ENCODE data around the gene ANKRD28. TPM values are rescaled to one million over a fixed set of nuclear protein-coding genes. Genes with fewer than 3 reads are reported as not detected.
A peak's percentile ranks its signal among the peaks of the same experiment; 100 is the strongest.
"Not testable (repeated sequence)": the region's sequence is repeated elsewhere in the genome, so short reads cannot be mapped to it uniquely, and the experiment has no call there.

Gene ANKRD28
- polyA plus RNA-seq (2012; ENCODE audit: insufficient read depth, insufficient read length) = 54.6 TPM

DNA sequence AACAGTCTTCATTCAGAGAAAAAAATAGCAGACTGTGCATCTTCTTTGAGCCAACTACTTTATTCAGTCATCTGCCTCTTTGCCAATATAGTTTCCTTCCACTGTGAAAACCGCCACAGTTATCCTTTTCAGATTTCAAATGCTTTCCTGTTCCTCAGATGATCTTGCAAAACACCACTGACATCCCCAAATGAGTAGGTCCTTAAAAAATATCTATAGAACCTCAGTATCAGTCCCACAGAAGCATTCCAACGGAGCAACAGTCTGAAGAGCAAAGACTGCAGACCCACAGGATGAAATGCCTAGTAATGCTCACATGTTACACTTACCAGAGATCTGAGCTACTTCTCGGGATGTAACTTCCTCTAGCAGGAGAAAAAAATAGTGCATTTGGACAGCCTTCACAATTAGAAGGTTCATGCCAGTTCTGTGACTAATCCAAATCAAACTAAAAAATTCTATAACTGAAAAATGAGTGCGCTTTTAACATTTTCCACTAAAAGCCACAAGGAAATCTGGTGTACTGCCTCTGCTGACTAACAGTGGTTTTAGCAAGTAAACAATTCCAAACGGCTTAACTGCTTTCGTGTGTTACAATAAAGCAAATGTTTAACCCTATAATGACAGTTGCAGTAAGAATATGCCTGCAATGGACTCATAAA is at the start of gene ANKRD28:
Gene ANKRD28 (minus strand): TSS at position 338 of the 662 bp plus-strand sequence. CDS start 1,458 bp downstream, outside the sequence.
- H3K4me3 ChIP-seq (ENCODE audit: low read length) = peak within 1 kb of the TSS; percentile 50
- DNase-seq (ENCODE audit: low read depth, low spot score) = peak; percentile 83

DNA sequence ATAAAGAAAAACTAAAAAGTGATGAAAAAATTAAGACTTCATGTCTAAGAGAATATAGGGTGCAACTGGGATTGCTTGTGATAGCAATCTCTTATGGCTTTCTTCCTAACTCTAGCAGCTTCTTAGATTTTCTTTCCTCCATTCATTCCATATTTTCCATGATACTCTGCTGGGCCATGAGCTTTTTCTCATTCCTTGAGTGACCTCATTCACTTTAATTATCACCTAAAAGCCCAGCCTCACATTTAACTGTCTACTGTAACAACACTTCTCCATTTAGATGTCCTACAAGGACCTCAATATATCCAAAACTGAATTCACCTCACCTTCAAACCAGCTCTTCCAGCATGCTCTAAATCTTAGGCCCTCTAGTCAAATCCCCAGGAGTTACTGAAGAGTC is 49.5 kb upstream of the ANKRD28 start:
- no peak overlapping the region for H3K4me3 ChIP-seq (ENCODE audit: low read length)
- DNase-seq (ENCODE audit: low read depth, low spot score) = no peak

- H3K4me3 ChIP-seq (ENCODE audit: low read length) = no peak overlapping the region
These were observed 48.8 kb upstream of the ANKRD28 start for GRCh38 chr3:15846606-15847005.

DNA sequence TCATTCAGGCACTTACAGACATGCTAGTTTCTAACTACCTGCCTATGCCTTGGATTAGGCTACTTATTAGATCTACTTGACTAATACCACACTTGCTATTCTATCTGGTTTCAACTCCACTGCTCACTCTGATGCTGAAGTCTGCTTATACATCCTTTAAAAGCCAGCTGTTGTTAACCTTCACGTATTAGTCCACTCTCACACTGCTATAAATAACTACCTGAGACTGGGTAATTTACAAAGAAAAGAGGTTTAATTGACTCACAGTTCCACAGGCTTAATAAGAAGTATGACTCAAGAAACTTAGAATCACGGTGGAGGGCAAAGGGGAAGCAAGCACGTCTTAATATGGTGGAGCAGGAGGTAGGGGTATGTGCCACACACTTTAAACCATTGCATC is 47.7 kb upstream of the ANKRD28 start:
- no peak overlapping the region for H3K4me3 ChIP-seq (ENCODE audit: low read length)
- DNase-seq (ENCODE audit: low read depth, low spot score) = no peak

More at GRCh38 chr3:15846606-15847005, 48.8 kb upstream of the ANKRD28 start:
- DNase-seq (ENCODE audit: low read depth, low spot score) = no peak

- no peak overlapping the region for H3K4me3 ChIP-seq (ENCODE audit: low read length)
- no peak for DNase-seq (ENCODE audit: low read depth, low spot score)
These were observed 47.1 kb upstream of the ANKRD28 start for GRCh38 chr3:15844889-15845288.

GRCh38 chr3:15841091-15841973 is 43.6 kb upstream of the ANKRD28 start:
- DNase-seq (ENCODE audit: low read depth, low spot score); H3K4me3 ChIP-seq (ENCODE audit: low read length): not testable (repeated sequence)

DNA sequence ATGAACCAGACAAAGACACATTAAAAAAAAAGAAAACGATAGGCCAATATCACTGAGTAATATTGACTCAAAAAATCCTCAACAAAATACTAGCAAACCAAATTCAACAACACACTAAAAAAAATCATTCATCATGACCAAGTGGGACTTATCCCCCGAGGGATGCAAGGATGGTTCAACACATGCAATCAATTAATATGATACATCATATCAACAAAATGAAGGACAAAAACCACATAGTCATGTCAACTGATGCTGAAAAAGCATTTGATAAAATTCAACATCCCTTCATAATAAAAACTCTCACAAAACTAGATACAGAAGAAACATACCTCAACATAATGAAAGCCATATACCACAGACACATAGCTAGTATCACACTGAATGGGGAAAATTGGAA is 41.8 kb upstream of the ANKRD28 start:
- no peak overlapping the region for H3K4me3 ChIP-seq (ENCODE audit: low read length)
- DNase-seq (ENCODE audit: low read depth, low spot score) = no peak

DNA sequence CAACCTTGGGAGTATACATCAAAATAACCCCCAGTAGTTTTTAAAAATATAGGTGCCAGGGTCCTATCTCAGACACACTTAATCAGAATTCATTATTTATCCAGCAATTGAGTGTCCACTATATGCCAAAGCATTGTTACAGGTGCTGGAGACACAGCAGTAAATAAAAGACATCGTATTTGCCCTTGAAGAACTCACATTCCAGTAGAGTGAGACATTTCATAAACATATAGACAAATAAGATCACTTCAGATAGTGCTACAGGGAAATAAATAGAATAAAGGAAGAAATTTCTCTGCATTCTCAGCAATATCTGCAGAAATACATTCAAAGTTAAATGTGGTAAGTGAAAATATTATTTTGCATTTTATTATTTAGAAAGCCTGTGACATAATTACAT is 34.1 kb upstream of the ANKRD28 start:
- DNase-seq (ENCODE audit: low read depth, low spot score) = no peak

DNA sequence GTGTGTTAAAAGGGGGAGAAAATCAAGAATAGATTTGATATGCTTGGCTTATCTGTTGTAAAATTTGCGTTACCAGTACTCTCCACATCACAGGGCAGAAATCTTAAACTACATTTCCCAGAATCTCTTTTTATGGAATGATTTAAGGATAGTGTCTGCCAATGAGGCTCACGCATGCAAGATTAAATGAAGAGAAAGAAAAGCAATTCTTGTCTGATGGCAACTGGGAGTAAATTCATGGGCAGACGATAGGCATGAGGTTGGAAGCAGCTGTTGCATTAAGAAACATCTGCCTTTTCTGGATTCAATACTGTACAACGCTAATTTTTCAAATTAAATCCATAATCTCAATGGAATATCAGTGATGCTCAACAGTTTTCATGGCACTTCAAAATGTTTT is 27.2 kb upstream of the ANKRD28 start:
- no peak for DNase-seq (ENCODE audit: low read depth, low spot score)

More for the DNA sequence above, 34.1 kb upstream of the ANKRD28 start:
- no peak overlapping the region for H3K4me3 ChIP-seq (ENCODE audit: low read length)

DNA sequence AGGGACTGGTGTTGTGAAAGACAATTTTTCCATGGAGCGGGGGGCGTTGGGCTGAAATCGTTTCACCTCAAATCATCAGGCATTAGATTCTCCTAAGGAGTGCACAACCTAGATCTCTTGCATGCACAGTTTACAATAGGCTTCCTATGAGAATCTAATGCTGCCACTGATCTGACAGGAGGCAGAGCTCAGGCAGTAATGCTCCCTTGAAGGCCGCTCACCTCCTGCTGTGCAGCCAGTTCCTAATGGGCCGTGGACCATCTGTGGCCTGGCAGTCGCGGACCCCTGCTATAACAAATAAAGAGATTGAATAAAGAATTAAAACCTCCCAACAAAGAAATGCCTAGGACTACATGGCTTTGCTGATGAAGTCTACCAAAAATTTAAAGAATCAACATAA is 25.3 kb upstream of the ANKRD28 start:
- DNase-seq (ENCODE audit: low read depth, low spot score) = no peak
- no peak overlapping the region for H3K4me3 ChIP-seq (ENCODE audit: low read length)

More for the DNA sequence above, 27.2 kb upstream of the ANKRD28 start:
- no peak overlapping the region for H3K4me3 ChIP-seq (ENCODE audit: low read length)

DNA sequence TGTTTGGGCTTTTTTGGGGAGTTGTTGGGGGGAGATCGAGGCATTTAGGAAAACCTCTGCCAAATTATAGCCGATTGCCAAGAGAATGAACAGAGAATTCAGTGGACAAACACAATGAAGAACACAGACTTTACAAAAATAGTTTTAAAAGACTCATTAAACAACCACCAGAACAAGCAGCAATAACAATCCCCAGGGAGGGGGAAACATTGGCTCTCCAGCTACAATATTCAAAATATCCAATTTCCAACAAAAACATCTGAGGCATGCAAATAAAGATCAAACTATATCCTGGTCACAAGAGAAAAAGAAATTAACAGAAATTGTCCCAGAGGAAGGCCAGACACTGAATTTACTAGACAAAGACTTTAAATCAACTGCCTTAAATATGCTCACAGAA is 24.5 kb upstream of the ANKRD28 start:
- no peak for DNase-seq (ENCODE audit: low read depth, low spot score)
- H3K4me3 ChIP-seq (ENCODE audit: low read length) = no peak overlapping the region

- DNase-seq (ENCODE audit: low read depth, low spot score) = no peak
- H3K4me3 ChIP-seq (ENCODE audit: low read length) = no peak overlapping the region
These were observed 23.1 kb upstream of the ANKRD28 start for GRCh38 chr3:15820911-15821310.

DNA sequence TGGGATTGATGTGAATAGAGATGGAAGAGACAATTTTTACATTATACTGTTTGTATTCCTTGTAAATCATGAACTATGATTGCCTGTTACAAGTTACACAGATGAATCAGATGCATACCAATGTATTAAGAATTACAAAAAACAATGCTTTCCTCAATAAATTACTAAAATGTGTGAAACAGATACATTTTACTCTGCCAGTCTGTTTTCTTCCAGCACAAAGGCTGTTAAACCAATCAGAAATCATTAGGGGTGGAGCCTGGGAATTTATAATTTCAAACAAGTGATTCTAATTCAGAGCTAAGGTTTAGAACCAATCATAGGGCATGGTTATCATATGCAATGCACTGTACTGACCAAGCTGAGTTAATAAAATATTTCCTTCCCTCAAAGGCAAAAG is 21.8 kb upstream of the ANKRD28 start:
- H3K4me3 ChIP-seq (ENCODE audit: low read length) = no peak overlapping the region
- DNase-seq (ENCODE audit: low read depth, low spot score) = no peak

DNA sequence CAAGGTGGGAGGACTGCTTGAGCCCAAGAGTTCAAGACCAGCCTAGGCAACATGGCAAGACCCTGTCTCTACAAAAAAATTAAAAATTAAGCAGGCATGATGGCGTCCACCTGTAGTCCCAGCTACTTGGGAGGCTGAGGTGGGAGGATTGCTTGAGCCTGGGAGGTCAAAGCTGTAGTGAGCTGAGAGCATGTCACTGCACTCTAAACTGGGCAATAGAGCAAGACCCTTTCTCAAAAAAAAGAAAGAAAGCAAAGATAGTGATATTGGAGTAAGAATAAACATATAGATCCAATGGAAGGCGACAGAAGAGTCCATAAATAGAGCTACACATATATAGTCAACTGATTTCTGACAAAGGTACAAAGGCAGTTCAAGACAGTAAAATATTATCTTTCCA is 21.3 kb upstream of the ANKRD28 start:
- DNase-seq (ENCODE audit: low read depth, low spot score) = no peak
- H3K4me3 ChIP-seq (ENCODE audit: low read length) = no peak overlapping the region

DNA sequence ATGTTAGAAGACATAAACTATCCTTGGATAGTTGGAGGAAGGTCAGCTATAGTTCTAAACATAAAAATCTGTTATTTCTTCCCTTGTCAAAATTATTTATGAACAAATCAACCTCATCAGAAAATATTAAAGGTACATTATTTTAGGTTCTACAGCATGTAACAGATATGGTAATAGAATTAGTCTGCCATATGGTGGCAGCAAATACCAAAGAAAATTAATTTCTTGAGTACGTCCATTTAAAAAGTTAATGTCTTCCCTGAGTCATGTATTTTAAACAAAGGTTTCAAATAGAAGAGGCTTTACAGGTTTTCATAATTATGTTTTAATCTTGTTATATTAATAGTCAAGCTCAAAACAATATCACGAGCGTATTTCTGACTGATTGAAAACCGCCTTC is 17.9 kb upstream of the ANKRD28 start:
- no peak overlapping the region for H3K4me3 ChIP-seq (ENCODE audit: low read length)
- no peak for DNase-seq (ENCODE audit: low read depth, low spot score)

DNA sequence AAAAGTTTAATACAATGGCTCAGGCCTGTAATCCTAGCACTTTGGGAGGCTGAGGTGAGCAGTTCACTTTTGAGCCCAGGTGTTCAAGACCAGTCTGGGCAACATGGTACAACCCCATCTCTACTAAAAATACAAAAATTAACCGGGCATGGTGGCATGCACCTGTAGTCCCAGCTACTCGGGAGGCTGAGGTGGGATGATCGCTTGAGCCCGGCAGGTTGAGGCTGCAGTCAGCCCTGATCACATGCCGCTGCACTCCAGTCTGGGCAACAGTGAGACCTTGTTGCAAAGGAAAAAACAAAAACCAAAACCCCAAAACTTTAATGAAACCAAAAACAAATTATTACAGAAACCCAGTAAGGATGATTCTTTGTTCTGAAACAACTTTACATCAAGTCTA is 15.3 kb upstream of the ANKRD28 start:
- not testable (repeated sequence) for DNase-seq (ENCODE audit: low read depth, low spot score); H3K4me3 ChIP-seq (ENCODE audit: low read length)

DNA sequence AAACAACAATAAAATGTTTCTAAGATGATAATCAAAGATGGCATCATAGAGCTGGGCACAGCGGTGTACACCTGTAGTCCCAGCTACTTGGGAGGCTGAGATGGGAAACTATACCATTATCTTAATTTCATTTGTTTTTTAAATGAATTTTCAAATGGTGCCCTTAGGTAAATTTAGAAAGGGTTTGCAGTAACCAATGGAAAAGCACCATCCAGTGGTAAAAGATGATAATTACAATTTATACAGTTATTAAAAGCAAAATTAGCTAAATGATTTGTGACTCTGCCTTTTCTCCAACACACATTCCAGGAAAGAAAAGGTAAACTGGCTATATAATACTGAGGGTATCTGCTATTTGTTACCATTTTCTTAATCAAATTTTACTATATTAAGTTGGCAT is 14.4 kb upstream of the ANKRD28 start:
- H3K4me3 ChIP-seq (ENCODE audit: low read length) = no peak overlapping the region
- DNase-seq (ENCODE audit: low read depth, low spot score) = no peak

DNA sequence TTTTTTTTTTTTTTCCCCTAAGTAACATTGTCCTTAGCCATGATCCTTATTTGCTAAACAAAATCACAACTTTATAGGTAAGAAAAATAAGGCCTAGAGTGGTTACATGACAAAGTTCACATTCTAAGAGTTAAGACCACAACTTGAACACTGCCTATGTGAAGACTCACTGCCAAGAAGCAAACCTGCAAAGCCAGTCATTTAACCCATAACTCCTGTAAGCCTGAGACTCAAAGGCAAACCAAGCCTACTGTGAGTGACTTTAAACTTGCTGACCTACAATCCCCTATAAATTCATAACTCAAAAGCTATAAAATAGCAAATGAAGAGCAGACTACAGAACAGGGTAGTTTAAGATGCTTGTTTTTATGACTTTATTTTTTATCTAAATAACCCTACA is 12.9 kb upstream of the ANKRD28 start:
- no peak for DNase-seq (ENCODE audit: low read depth, low spot score)
- no peak overlapping the region for H3K4me3 ChIP-seq (ENCODE audit: low read length)

DNA sequence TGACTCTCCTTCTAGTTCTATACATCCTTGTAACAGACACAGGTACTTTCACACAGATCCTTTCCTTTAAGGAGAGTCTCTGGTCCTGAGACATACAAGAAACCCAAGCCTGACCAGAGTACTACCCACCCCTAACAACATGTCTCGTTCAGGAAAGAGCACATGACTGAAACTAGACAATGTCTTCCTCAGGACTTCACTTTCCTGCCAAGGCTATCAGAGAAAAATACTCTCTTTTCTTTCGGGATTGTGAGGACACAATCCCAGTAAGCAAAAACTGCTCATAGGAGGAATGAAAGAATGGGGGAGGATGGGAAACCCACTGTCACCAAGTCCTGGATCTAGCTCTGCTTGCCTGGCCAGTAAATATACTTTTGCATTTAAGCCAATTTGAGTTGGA is 11.5 kb upstream of the ANKRD28 start:
- DNase-seq (ENCODE audit: low read depth, low spot score) = no peak
- H3K4me3 ChIP-seq (ENCODE audit: low read length) = no peak overlapping the region

DNA sequence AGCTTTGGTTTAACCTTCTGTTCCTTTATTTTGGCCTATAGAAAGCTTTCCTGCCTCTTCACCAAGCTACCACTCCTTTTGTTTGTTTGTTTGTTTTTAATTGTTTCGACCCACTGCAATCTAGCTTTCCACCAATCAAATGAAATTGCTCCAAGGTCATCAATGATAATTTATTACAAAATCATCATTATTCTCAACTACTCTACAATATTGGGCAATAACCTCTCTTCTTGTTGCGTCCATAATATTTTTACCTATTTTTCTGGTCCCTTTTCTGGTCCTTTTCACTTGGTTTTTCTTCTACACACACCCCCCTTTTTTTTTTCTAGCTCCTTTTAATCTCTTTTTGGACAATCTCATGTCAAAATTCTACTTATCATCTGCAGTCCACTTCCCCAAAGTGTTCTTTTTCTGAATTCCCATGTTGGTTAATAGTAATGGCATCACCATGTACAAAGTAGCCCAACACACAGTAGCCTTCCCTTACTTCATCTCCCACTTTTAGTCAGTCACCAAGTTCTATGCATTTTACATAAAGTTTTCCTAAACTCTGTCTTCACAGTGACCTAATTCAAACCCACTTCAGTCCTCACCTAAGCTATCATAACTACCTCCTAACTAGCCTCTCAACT is 11.0 kb upstream of the ANKRD28 start:
- no peak overlapping the region for H3K4me3 ChIP-seq (ENCODE audit: low read length)
- DNase-seq (ENCODE audit: low read depth, low spot score) = no peak

Data from Jurkat, Clone E6-1 (cell line).